Adrenal gland (tissue), 5 donors: ENCODE measurements around the gene CENPP.

ENCODE experiments used
- POLR2A ChIP-seq, 2 donors: fragments of 450-650 bp; IDR thresholded peaks; one replicate each; pipeline ENCODE4 v1.6.1; 2017; ENCODE audit warnings: antibody characterized with exemption in 2 of 2, mild to moderate bottlenecking in 2 of 2, moderate library complexity in 1 of 2
- TF ChIP-seq, protein P1 (sequence below), 6 experiments: fragments of 450-650 bp in 4 of 6; fragments of 200-600 bp in 2 of 6; sonication (generic) in 1 of 6; IDR thresholded peaks; 1 replicate in 5 of 6; 2 replicates in 1 of 6; pipeline versions ENCODE4 v1.5.1 to v1.8.0; 2016 to 2021; ENCODE audit warnings: antibody characterized with exemption in 6 of 6, mild to moderate bottlenecking in 2 of 6, moderate library complexity in 1 of 6
- donor health status: DM: no; HTN: no; CAD: no.

DNA sequence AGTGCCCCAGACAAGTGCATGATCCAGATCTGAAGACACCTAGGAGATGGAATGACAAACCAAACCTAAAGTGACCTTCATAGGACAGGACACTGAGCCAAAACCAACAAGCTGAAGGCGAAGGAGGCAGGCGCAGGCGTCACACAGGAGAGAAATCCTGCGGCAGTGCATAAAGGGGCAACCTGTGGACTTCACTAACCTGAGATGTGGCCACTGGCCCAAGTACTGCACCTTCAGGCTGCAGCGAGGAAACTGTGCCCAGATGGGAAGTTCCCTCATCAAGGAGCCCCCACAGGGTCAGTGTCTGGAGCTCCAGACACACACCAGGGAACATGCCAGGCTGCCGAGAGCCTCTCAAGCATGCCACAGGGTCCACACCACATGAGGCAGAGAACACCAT, 340.5 kb downstream of the CENPP start:
- TF ChIP-seq, protein P1, sequence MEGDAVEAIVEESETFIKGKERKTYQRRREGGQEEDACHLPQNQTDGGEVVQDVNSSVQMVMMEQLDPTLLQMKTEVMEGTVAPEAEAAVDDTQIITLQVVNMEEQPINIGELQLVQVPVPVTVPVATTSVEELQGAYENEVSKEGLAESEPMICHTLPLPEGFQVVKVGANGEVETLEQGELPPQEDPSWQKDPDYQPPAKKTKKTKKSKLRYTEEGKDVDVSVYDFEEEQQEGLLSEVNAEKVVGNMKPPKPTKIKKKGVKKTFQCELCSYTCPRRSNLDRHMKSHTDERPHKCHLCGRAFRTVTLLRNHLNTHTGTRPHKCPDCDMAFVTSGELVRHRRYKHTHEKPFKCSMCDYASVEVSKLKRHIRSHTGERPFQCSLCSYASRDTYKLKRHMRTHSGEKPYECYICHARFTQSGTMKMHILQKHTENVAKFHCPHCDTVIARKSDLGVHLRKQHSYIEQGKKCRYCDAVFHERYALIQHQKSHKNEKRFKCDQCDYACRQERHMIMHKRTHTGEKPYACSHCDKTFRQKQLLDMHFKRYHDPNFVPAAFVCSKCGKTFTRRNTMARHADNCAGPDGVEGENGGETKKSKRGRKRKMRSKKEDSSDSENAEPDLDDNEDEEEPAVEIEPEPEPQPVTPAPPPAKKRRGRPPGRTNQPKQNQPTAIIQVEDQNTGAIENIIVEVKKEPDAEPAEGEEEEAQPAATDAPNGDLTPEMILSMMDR (IDR thresholded peaks at IDR 0.05) = no peak
- TF ChIP-seq POLR2A (IDR thresholded peaks at IDR 0.05) = no peak
